ENCODE measurements around the gene DZIP3. TPM values are rescaled to one million over a fixed set of nuclear protein-coding genes. Genes with fewer than 3 reads are reported as not detected.

Gene DZIP3
- total RNA-seq, 6 donors from 2014 or later, result 3.4 to 25.0 (median 7.5) TPM

- no peak for TF ChIP-seq EP300 (IDR thresholded peaks at IDR 0.05)
- TF ChIP-seq POLR2A (IDR thresholded peaks at IDR 0.05), result no peak
- no peak for TF ChIP-seq POLR2AphosphoS5 (IDR thresholded peaks at IDR 0.05)
- no peak for TF ChIP-seq CTCF (IDR thresholded peaks at IDR 0.05)
- no peak for ATAC-seq (ENCODE audit: low FRiP score in 2 of 2)
- no peaks in the 10 kb centered on the region for H3K4me1 ChIP-seq
- peak overlapping the region in 1 of 4 donors; percentile 7 for H3K27ac ChIP-seq
- H3K36me3 ChIP-seq, result no peaks in the 10 kb centered on the region
- H3K4me3 ChIP-seq, result no peak overlapping the region
- H3K27me3 ChIP-seq, result no peaks in the 10 kb centered on the region
- H3K9me3 ChIP-seq, result no peaks in the 10 kb centered on the region
- WGBS, 2 donors, result 79 to 86% methylated on average over 2 of the region's 2 CpGs
- no peak for DNase-seq
Observed at GRCh38 chr3:108602935-108603294, 13.4 kb downstream of the DZIP3 start.

GRCh38 chr3:108603691-108604090 is 14.2 kb downstream of the DZIP3 start:
- H3K4me1 ChIP-seq, result no peaks in the 10 kb centered on the region
- no peaks in the 10 kb centered on the region for H3K9me3 ChIP-seq
- H3K36me3 ChIP-seq, result no peaks in the 10 kb centered on the region
- no peak for DNase-seq
- no peak overlapping the region for H3K4me3 ChIP-seq
- no peaks in the 10 kb centered on the region for H3K27me3 ChIP-seq
- H3K27ac ChIP-seq, result no peak overlapping the region
- no peak for ATAC-seq (ENCODE audit: low FRiP score in 2 of 2)
- TF ChIP-seq POLR2A (IDR thresholded peaks at IDR 0.05), result peak in 1 of 4 donors; percentile 23
- TF ChIP-seq POLR2AphosphoS5 (IDR thresholded peaks at IDR 0.05), result no peak

GRCh38 chr3:108605028-108605427 is 15.5 kb downstream of the DZIP3 start:
- DNase-seq (no peak), ATAC-seq (ENCODE audit: low FRiP score in 2 of 2) (no peak)
- WGBS, 2 donors, result 90 to 94% methylated on average over 2 of the region's 2 CpGs
- Histone ChIP-seq H3K36me3 (no peaks in the 10 kb centered on the region), H3K27ac (no peak overlapping the region), H3K4me1 (no peaks in the 10 kb centered on the region), H3K4me3 (no peak overlapping the region), H3K27me3 (no peaks in the 10 kb centered on the region), H3K9me3 (no peaks in the 10 kb centered on the region)
- no peak for TF ChIP-seq POLR2A (IDR thresholded peaks at IDR 0.05)
- TF ChIP-seq EP300 (IDR thresholded peaks at IDR 0.05), result no peak
- no peak for TF ChIP-seq POLR2AphosphoS5 (IDR thresholded peaks at IDR 0.05)
- TF ChIP-seq CTCF (IDR thresholded peaks at IDR 0.05), result no peak

GRCh38 chr3:108605491-108605890 is 16.0 kb downstream of the DZIP3 start:
- Histone ChIP-seq H3K36me3 (no peaks in the 10 kb centered on the region), H3K27ac (no peak overlapping the region), H3K4me3 (no peak overlapping the region), H3K9me3 (no peaks in the 10 kb centered on the region), H3K27me3 (no peaks in the 10 kb centered on the region), H3K4me1 (no peaks in the 10 kb centered on the region)
- 74 to 86% methylated on average over 4 of the region's 4 CpGs for WGBS, 2 donors
- DNase-seq, result no peak
- no peak for ATAC-seq (ENCODE audit: low FRiP score in 2 of 2)
- TF ChIP-seq CTCF (IDR thresholded peaks at IDR 0.05), result no peak
- no peak for TF ChIP-seq POLR2AphosphoS5 (IDR thresholded peaks at IDR 0.05)
- no peak for TF ChIP-seq POLR2A (IDR thresholded peaks at IDR 0.05)
- no peak for TF ChIP-seq EP300 (IDR thresholded peaks at IDR 0.05)

GRCh38 chr3:108608750-108609149 is 19.2 kb downstream of the DZIP3 start:
- Histone ChIP-seq H3K36me3 (no peaks in the 10 kb centered on the region), H3K9me3 (no peaks in the 10 kb centered on the region), H3K27ac (no peak overlapping the region), H3K4me3 (no peak overlapping the region), H3K27me3 (no peaks in the 10 kb centered on the region), H3K4me1 (no peaks in the 10 kb centered on the region)
- DNase-seq (no peak), ATAC-seq (ENCODE audit: low FRiP score in 2 of 2) (no peak)
- TF ChIP-seq POLR2A (IDR thresholded peaks at IDR 0.05) (no peak), CTCF (IDR thresholded peaks at IDR 0.05) (no peak), POLR2AphosphoS5 (IDR thresholded peaks at IDR 0.05) (no peak), EP300 (IDR thresholded peaks at IDR 0.05) (no peak)
- 92 to 93% methylated on average over 4 of the region's 4 CpGs for WGBS, 2 donors
